Natural killer cell treated with Interleukin-12 subunit alpha and Interleukin-12 subunit beta and Interleukin-15 and Interleukin-18, amount 100 ng/mL, for 72 hours (primary cell): ENCODE results near the gene GSTO2. TPM values are rescaled to one million over a fixed set of nuclear protein-coding genes. Genes with fewer than 3 reads are reported as not detected.
A peak's percentile ranks its signal among the peaks of the same experiment; 100 is the strongest.
"Not testable (repeated sequence)": the region's sequence is repeated elsewhere in the genome, so short reads cannot be mapped to it uniquely, and the experiment has no call there.

Experiments
- ATAC-seq, 2 donors: fragments of 150-1000 bp; cut with Tn5 transposase in 1 of 2; sonication (Bioruptor Pico), chemical (Tn5 transposase) in 1 of 2; 2 replicates each; pipeline ENCODE4 v1.10.0; 2021
- DNase-seq: peaks from one replicate; pipeline ENCODE4 v3.0.0; 2022; ENCODE audit warnings: low spot score
- H3K27ac Mint-ChIP-seq, 2 donors: 1 replicate in 1 of 2; 2 replicates in 1 of 2; pipeline ENCODE4 v1.8.0; 2022; ENCODE audit warnings: mixed read lengths in 2 of 2, mild to moderate bottlenecking in 1 of 2, moderate library complexity in 1 of 2
- H3K27me3 Mint-ChIP-seq, 2 donors: 1 replicate in 1 of 2; 2 replicates in 1 of 2; pipeline ENCODE4 v1.8.0; 2022; ENCODE audit warnings: mixed read lengths in 2 of 2
- H3K36me3 Mint-ChIP-seq: one replicate; pipeline ENCODE4 v1.8.0; 2022; ENCODE audit warnings: mixed read lengths
- H3K4me1 Mint-ChIP-seq, 2 donors: 1 replicate in 1 of 2; 2 replicates in 1 of 2; pipeline ENCODE4 v1.8.0; 2022; ENCODE audit warnings: low read depth in 2 of 2, mixed read lengths in 2 of 2, mild to moderate bottlenecking in 1 of 2
- H3K4me3 Mint-ChIP-seq: one replicate; pipeline ENCODE4 v1.8.0; 2022; ENCODE audit warnings: mixed read lengths
- H3K9me3 Mint-ChIP-seq: 2 replicates; pipeline ENCODE4 v1.8.0; 2022; ENCODE audit warnings: mixed read lengths
- total RNA-seq, 2 donors: library from RNA; stranded (reverse); gene quantifications; one replicate each; pipeline ENCODE4 v1.2.3, GENCODE V29; 2022

GSTO2 gene
- total RNA-seq, 2 donors from 2014 or later, result 0.53 to 0.93 TPM

DNA sequence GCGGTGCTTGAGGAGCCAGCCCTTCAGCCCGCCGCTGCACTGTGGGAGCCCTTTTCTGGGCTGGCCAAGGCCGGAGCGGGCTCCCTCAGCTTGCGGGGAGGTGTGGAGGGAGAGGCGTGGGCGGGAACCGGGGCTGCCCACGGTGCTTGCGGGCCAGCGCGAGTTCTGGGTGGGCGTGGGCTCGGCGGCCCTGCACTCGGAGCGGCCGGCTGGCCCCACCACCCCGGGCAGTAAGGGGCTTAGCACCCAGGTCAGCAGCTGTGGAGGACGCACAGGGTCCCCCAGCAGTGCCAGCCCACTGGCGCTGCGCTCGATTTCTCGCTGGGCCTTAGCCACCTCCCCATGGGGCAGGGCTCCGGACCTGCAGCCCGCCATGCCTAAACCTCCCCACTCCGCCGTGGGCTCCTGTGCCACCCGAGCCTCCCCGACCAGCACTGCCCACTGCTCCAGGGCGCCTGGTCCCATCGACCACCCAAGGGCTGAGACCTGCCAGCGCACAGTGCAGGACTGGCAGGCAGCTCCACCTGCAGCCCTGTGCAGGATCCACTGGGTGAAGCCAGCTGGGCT lies 23.8 kb upstream of the GSTO2 start:
- H3K27me3 Mint-ChIP-seq, result peaks cover 12 to 26% of the 10 kb centered on the region in 2 donors
- DNase-seq (no peak), ATAC-seq (no peak)
- no peaks in the 10 kb centered on the region for H3K36me3 Mint-ChIP-seq
- H3K4me3 Mint-ChIP-seq, result no peak overlapping the region
- peaks cover 0 to 12% of the 10 kb centered on the region in 2 donors for H3K4me1 Mint-ChIP-seq
- no peaks in the 10 kb centered on the region for H3K9me3 Mint-ChIP-seq
- no peak overlapping the region for H3K27ac Mint-ChIP-seq

DNA sequence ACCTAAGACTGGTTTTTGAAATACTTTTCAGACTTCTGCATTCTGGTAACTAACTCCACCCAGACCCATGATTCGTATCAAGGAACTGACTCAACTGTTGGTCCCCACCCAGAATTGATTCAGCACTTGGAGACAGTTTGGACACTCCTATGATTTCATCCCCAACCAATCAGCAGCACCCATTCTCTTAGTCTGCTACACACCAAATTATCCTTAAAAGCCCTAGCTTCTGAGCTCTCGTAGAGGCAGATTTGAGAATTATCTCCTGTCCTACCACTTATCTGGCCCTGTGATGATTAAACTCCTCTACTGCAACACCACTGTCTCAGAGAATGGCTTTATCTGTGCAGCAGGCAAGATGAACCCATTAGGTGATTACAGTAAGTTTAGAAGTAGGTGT lies 22.0 kb upstream of the GSTO2 start:
- H3K27ac Mint-ChIP-seq, result peak overlapping the region; percentile 68 to 78
- H3K27me3 Mint-ChIP-seq, result peaks cover 10 to 23% of the 10 kb centered on the region in 2 donors
- peak overlapping the region; percentile 42 for H3K4me3 Mint-ChIP-seq
- no peaks in the 10 kb centered on the region for H3K36me3 Mint-ChIP-seq
- ATAC-seq, result peak; percentile 66 to 86
- no peak for DNase-seq
- peaks cover 0 to 12% of the 10 kb centered on the region in 2 donors for H3K4me1 Mint-ChIP-seq
- H3K9me3 Mint-ChIP-seq, result no peaks in the 10 kb centered on the region

GRCh38 chr10:104247513-104248146 lies 21.4 kb upstream of the GSTO2 start:
- no peaks in the 10 kb centered on the region for H3K9me3 Mint-ChIP-seq
- H3K4me1 Mint-ChIP-seq, result peaks cover 0 to 15% of the 10 kb centered on the region in 2 donors
- DNase-seq (no peak), ATAC-seq (peak; percentile 56 to 69)
- H3K27ac Mint-ChIP-seq, result peak overlapping the region; percentile 68 to 78
- H3K27me3 Mint-ChIP-seq, result peaks cover 9 to 22% of the 10 kb centered on the region in 2 donors
- H3K36me3 Mint-ChIP-seq, result no peaks in the 10 kb centered on the region
- H3K4me3 Mint-ChIP-seq, result peak overlapping the region; percentile 42

DNA sequence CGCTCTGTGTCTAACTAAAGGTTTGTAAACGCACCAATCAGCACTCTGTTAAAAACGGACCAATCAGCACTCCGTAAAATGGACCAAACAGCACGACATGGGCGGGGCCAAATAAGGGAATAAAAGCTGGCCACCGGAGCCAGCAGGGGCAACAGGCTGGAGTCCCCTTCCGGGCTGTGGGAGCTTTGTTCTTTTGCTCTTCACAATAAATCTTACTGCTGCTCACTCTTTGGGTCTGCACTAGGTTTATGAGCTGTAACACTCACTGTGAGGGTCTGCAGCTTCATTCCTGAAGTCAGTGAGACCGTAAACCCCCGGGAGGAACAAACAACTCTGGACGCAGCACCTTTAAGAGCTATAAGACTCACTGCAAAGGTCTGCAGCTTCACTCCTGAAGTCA lies 20.1 kb upstream of the GSTO2 start:
- not testable (repeated sequence) for H3K36me3 Mint-ChIP-seq, H3K27ac Mint-ChIP-seq, H3K4me3 Mint-ChIP-seq, H3K9me3 Mint-ChIP-seq, ATAC-seq, DNase-seq
- Mint-ChIP-seq H3K27me3 (peaks cover 8 to 14% of the 10 kb centered on the region in 2 donors), H3K4me1 (peaks cover 9 to 25% of the 10 kb centered on the region in 2 donors)

GRCh38 chr10:104250371-104250770 lies 18.6 kb upstream of the GSTO2 start:
- H3K4me1 Mint-ChIP-seq, result peaks cover 15 to 31% of the 10 kb centered on the region in 2 donors
- no peak for DNase-seq
- ATAC-seq, result no peak
- H3K36me3 Mint-ChIP-seq, result peaks cover 1% of the 10 kb centered on the region
- H3K27me3 Mint-ChIP-seq, result peaks cover 8 to 14% of the 10 kb centered on the region in 2 donors
- H3K27ac Mint-ChIP-seq, result no peak overlapping the region
- no peaks in the 10 kb centered on the region for H3K9me3 Mint-ChIP-seq
- no peak overlapping the region for H3K4me3 Mint-ChIP-seq

GRCh38 chr10:104251443-104251842 lies 17.5 kb upstream of the GSTO2 start:
- ATAC-seq (no peak), DNase-seq (no peak)
- H3K36me3 Mint-ChIP-seq, result peaks cover 5% of the 10 kb centered on the region
- peaks cover 26 to 40% of the 10 kb centered on the region in 2 donors for H3K4me1 Mint-ChIP-seq
- no peak overlapping the region for H3K27ac Mint-ChIP-seq
- H3K4me3 Mint-ChIP-seq, result no peak overlapping the region
- H3K27me3 Mint-ChIP-seq, result peaks cover 8 to 14% of the 10 kb centered on the region in 2 donors
- no peaks in the 10 kb centered on the region for H3K9me3 Mint-ChIP-seq

DNA sequence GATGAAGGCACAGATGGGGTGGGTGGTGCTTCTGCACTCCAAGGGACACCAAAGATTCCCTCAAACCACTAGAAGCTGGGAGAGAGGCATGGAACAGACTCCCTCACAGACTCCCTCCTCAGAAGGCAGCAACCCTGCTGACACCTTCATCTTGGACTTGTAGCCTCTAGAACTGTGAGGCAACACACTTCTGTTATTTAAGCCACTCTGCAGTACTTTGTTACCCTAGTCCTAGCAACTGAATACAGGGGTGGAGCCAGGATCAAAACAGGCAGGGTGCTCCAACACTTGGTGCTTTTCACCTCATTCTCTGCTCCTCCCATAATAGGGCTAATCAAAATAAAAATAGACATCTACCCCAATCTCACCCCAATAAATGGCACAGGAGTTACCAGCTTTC lies 16.6 kb upstream of the GSTO2 start:
- DNase-seq, result no peak
- no peaks in the 10 kb centered on the region for H3K9me3 Mint-ChIP-seq
- H3K4me3 Mint-ChIP-seq, result no peak overlapping the region
- peak overlapping the region in 1 of 2 donors; percentile 98 for H3K27ac Mint-ChIP-seq
- H3K4me1 Mint-ChIP-seq, result peaks cover 35 to 36% of the 10 kb centered on the region in 2 donors
- H3K27me3 Mint-ChIP-seq, result peaks cover 8 to 14% of the 10 kb centered on the region in 2 donors
- H3K36me3 Mint-ChIP-seq, result peaks cover 5% of the 10 kb centered on the region
- no peak for ATAC-seq

GRCh38 chr10:104253106-104253505 lies 15.9 kb upstream of the GSTO2 start:
- DNase-seq (no peak), ATAC-seq (no peak)
- Mint-ChIP-seq H3K4me1 (peaks cover 36 to 40% of the 10 kb centered on the region in 2 donors), H3K36me3 (peaks cover 8% of the 10 kb centered on the region), H3K27me3 (peaks cover 8 to 14% of the 10 kb centered on the region in 2 donors), H3K9me3 (no peaks in the 10 kb centered on the region), H3K27ac (peak overlapping the region; percentile 95 to 98), H3K4me3 (peak overlapping the region; percentile 100)

GRCh38 chr10:104253606-104254410 lies 15.2 kb upstream of the GSTO2 start:
- H3K36me3 Mint-ChIP-seq, result peaks cover 13% of the 10 kb centered on the region
- peaks cover 6 to 14% of the 10 kb centered on the region in 2 donors for H3K27me3 Mint-ChIP-seq
- ATAC-seq (no peak), DNase-seq (no peak)
- no peaks in the 10 kb centered on the region for H3K9me3 Mint-ChIP-seq
- H3K4me1 Mint-ChIP-seq, result peaks cover 41 to 47% of the 10 kb centered on the region in 2 donors
- H3K4me3 Mint-ChIP-seq, result peak overlapping the region; percentile 100
- H3K27ac Mint-ChIP-seq, result peak overlapping the region; percentile 95 to 98

- Mint-ChIP-seq H3K36me3 (peaks cover 20% of the 10 kb centered on the region), H3K4me1 (peaks cover 49 to 53% of the 10 kb centered on the region in 2 donors), H3K4me3 (peak within 1 kb of the TSS; percentile 100), H3K27ac (peak within 1 kb of the TSS; percentile 95 to 98), H3K9me3 (no peaks in the 10 kb centered on the region), H3K27me3 (peaks cover 6 to 10% of the 10 kb centered on the region in 2 donors)
- DNase-seq, result peak; percentile 78
- ATAC-seq, result peak; percentile 88 to 91
Observed at GRCh38 chr10:104254493-104255310, 14.3 kb upstream of the GSTO2 start, which contains the start of gene GSTO1. Gene GSTO1 (plus strand): TSS chr10:104254892. CDS start chr10:104254929, 37 bp downstream.

GRCh38 chr10:104255311-104255981 lies 13.5 kb upstream of the GSTO2 start:
- peaks cover 27% of the 10 kb centered on the region for H3K36me3 Mint-ChIP-seq
- DNase-seq (no peak), ATAC-seq (peak; percentile 59 to 74)
- H3K27me3 Mint-ChIP-seq, result peaks cover 2 to 3% of the 10 kb centered on the region in 2 donors
- H3K4me3 Mint-ChIP-seq, result peak overlapping the region; percentile 100
- H3K27ac Mint-ChIP-seq, result peak overlapping the region; percentile 95 to 98
- peaks cover 56 to 61% of the 10 kb centered on the region in 2 donors for H3K4me1 Mint-ChIP-seq
- H3K9me3 Mint-ChIP-seq, result no peaks in the 10 kb centered on the region

DNA sequence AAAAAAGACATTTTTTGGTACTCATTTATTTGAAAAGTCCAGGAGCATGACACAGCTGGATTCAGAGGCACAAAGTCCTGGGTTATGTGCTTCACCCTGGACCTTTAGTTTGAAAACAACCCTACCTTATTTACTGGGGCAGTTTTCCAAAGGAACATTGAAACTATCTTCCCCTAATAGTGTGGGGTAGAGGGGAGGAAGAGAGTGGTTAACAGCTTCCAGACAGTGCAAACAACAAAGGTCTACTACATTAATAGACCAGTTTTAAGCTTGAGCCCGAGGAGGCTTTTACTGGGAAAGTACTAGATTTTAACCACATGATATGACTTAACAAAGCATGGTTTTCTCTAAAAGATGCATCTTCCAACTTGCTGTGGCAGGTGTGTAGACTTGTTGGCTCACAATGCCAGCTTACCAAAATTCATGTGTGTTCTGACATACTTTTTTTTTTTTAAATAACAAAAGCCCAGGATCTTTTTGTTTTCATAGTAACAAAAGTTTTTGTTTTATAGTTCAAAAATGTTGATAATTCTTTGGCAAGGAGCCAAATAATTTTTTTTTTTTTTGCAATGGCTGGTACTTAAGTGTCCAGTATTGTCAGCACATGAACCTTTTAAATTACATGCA lies 12.5 kb upstream of the GSTO2 start:
- Mint-ChIP-seq H3K27ac (peak overlapping the region; percentile 95 to 98), H3K9me3 (no peaks in the 10 kb centered on the region), H3K4me3 (peak overlapping the region; percentile 100), H3K27me3 (peaks cover 0 to 2% of the 10 kb centered on the region in 2 donors), H3K4me1 (peaks cover 67 to 71% of the 10 kb centered on the region in 2 donors), H3K36me3 (peaks cover 37% of the 10 kb centered on the region)
- ATAC-seq, result no peak
- no peak for DNase-seq
